Right lobe of liver (tissue), 4 donors: Measurements from ENCODE around the gene KCNMA1.

Source experiments
- CTCF ChIP-seq, 4 donors: fragments of 200-600 bp in 3 of 4; fragments of 450-650 bp in 1 of 4; IDR thresholded peaks; one replicate each; pipeline versions ENCODE4 v1.5.1 to v1.8.0; 2016 to 2022; ENCODE audit warnings: antibody characterized with exemption in 4 of 4, mild to moderate bottlenecking in 2 of 4
- POLR2A ChIP-seq: fragments of 450-650 bp; IDR thresholded peaks from one replicate; pipeline ENCODE4 v1.6.1; 2017; ENCODE audit warnings: antibody characterized with exemption, mild to moderate bottlenecking
- donor health status: DM: no; HTN: no; CAD: no.
- donor health status: DM: no; HTN: no; CAD: no.
- donor health status: DM: no; HTN: yes; CAD: no.

GRCh38 chr10:77185696-77186095 lies 451.9 kb downstream of the KCNMA1 start:
- TF ChIP-seq POLR2A (no peak), CTCF (IDR thresholded peaks at IDR 0.05) (no peak)
